Measurements from ENCODE around the gene GNE.
A peak's percentile ranks its signal among the peaks of the same experiment; 100 is the strongest.
"Not testable (repeated sequence)": the region's sequence is repeated elsewhere in the genome, so short reads cannot be mapped to it uniquely, and the experiment has no call there.

GNE gene

GRCh38 chr9:36204906-36205547 lies 53.2 kb downstream of the GNE start:
- DNase-seq, result peak in 1 of 2 experiments; percentile 2

GRCh38 chr9:36194326-36195000 lies 63.8 kb downstream of the GNE start:
- no peak for DNase-seq

- DNase-seq, result no peak
These were observed 65.2 kb downstream of the GNE start for GRCh38 chr9:36193023-36193422.

- peak in 1 of 2 experiments; percentile 5 for DNase-seq
These were observed 66.1 kb downstream of the GNE start for GRCh38 chr9:36192196-36192595.

- DNase-seq, result no peak
These were observed 66.6 kb downstream of the GNE start for GRCh38 chr9:36191686-36192085.

GRCh38 chr9:36191290-36191645 lies 67.0 kb downstream of the GNE start:
- peak; percentile 17 to 20 for DNase-seq

GRCh38 chr9:36190388-36191289 lies 67.6 kb downstream of the GNE start, which contains the start of gene CLTA:
CLTA (plus strand) TSS chr9:36190921; CDS start chr9:36191057, 136 bp downstream.
- peak; percentile 98 to 99 for DNase-seq

- no peak for DNase-seq
These were observed 68.3 kb downstream of the GNE start for GRCh38 chr9:36189976-36190375.

- DNase-seq, result no peak
These were observed 70.0 kb downstream of the GNE start for GRCh38 chr9:36188212-36188611.

- DNase-seq, result no peak
These were observed 70.8 kb downstream of the GNE start for GRCh38 chr9:36187414-36187813.

GRCh38 chr9:36180243-36180642 lies 78.0 kb downstream of the GNE start:
- DNase-seq, result not testable (repeated sequence)

GRCh38 chr9:36177571-36177970 lies 80.7 kb downstream of the GNE start:
- no peak for DNase-seq

- not testable (repeated sequence) for DNase-seq
These were observed 81.8 kb downstream of the GNE start for GRCh38 chr9:36176496-36176895.

- not testable (repeated sequence) for DNase-seq
These were observed 83.0 kb downstream of the GNE start for GRCh38 chr9:36175209-36175608.

- DNase-seq, result no peak
These were observed 83.5 kb downstream of the GNE start for GRCh38 chr9:36174731-36175130.

- DNase-seq, result no peak
These were observed 84.0 kb downstream of the GNE start for GRCh38 chr9:36174271-36174670.

- no peak for DNase-seq
These were observed 84.4 kb downstream of the GNE start for GRCh38 chr9:36173861-36174260.

- no peak for DNase-seq
These were observed 87.7 kb downstream of the GNE start for GRCh38 chr9:36170531-36170930.

- no peak for DNase-seq
These were observed 88.5 kb downstream of the GNE start for GRCh38 chr9:36169708-36170107.

GRCh38 chr9:36169166-36169565 lies 89.1 kb downstream of the GNE start, which contains the start of gene CCIN:
CCIN (plus strand) TSS chr9:36169388; CDS start chr9:36169503, 115 bp downstream.
- DNase-seq, result no peak

GRCh38 chr9:36166168-36166927 lies 91.9 kb downstream of the GNE start:
- peak; percentile 58 to 85 for DNase-seq

- DNase-seq, result no peak
These were observed 92.5 kb downstream of the GNE start for GRCh38 chr9:36165826-36166167.

GRCh38 chr9:36164989-36165388 lies 93.3 kb downstream of the GNE start:
- peak in 1 of 2 experiments; percentile 9 for DNase-seq

All from NCI-H526 (cell line).